ENCODE data around the gene SYNDIG1L. TPM values are rescaled to one million over a fixed set of nuclear protein-coding genes. Genes with fewer than 3 reads are reported as not detected.

Gene SYNDIG1L
- total RNA-seq (2012; rRNA removed) (not detected in 2 replicates), polyA plus RNA-seq (2012; rRNA removed) (not detected in 2 replicates), Bru-seq, nascent RNA (not detected), BruChase-seq, experiment 1, labeled RNA remaining after a 6-hour chase (percentile 4 among the genes with signal in this experiment), BruChase-seq, experiment 2, labeled RNA remaining after a 2-hour chase (percentile 14 among the genes with signal in this experiment)
- not detected in 2 replicates for polyA plus RNA-seq (2012; cell fraction: cytosol; rRNA removed)
- polyA plus RNA-seq (2012; cell fraction: nucleus; rRNA removed; ENCODE audit: low replicate concordance) = 0.02 TPM in 1 of 2 replicates, not detected in the other
- long read RNA-seq = 0 reads

DNA sequence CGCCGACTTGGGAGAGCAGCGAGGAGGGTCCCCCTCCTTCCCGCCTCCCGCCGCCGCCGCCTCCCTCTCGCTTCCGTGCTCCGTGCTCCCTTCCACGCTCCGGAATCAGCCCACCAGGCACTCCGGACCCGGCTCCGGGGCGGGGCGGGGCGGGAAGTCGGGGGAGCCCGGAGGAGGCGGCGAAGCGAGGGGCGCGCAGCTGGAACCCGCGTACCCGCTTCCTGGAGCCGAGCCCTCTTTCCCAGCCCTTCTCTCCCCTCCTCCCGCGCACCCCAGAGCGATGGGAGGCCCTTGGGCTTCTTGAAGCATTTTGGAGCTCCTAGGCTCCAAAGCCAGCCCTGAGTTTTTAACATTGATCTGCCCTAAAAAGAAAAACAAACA, at the start of gene SYNDIG1L:
Gene SYNDIG1L, minus strand, starts transcription at position 9 of the 381 bp plus-strand sequence. CDS start 16,466 bp downstream, outside the sequence.
- Histone ChIP-seq H2AK9ac (replicated peaks; ENCODE audit: low read depth, low read length, poor library complexity) (no peak within 1 kb of the TSS), H3K36me3 (ENCODE audit: control insufficient read depth, insufficient read depth, low read length) (no peaks in the 10 kb centered on the region), H2AFZ (replicated peaks; ENCODE audit: low read length, poor library complexity) (no peak within 1 kb of the TSS), H2BK15ac (ENCODE audit: low read depth, low read length) (no peak within 1 kb of the TSS), H3K23ac (ENCODE audit: low read depth, low read length) (no peak within 1 kb of the TSS; the same call in 1 of the 2 replicates), H3K4me2 (ENCODE audit: low read depth, low read length) (no peak within 1 kb of the TSS), H3K4ac (ENCODE audit: low read depth, low read length) (no peak within 1 kb of the TSS), H3K9ac (ENCODE audit: low read depth, low read length) (no peak within 1 kb of the TSS), H2BK5ac (ENCODE audit: low read depth, low read length, poor library complexity, severe bottlenecking) (no peak within 1 kb of the TSS), H3K27me3 (ENCODE audit: control insufficient read depth, insufficient read depth, low read length) (peaks cover 66% of the 10 kb centered on the region), H3K79me1 (ENCODE audit: low read depth in 1 of 2, low read length in 2 of 2) (no peaks in the 10 kb centered on the region), H4K5ac (ENCODE audit: low read depth, low read length) (no peak within 1 kb of the TSS), H3K27ac (ENCODE audit: insufficient read depth, low read length) (no peak within 1 kb of the TSS), H2BK20ac (ENCODE audit: low read depth, low read length) (no peak within 1 kb of the TSS), H3K4me3 (ENCODE audit: insufficient read depth, low read depth, low read length) (no peak within 1 kb of the TSS), H3K14ac (replicated peaks; ENCODE audit: low read depth, low read length) (no peak within 1 kb of the TSS), H3K9me3 (ENCODE audit: control insufficient read depth, insufficient read depth, low read length) (no peaks in the 10 kb centered on the region), H4K20me1 (ENCODE audit: insufficient read depth, low read length) (no peaks in the 10 kb centered on the region), H3K18ac (ENCODE audit: low read depth, low read length) (no peak within 1 kb of the TSS), H2AK5ac (ENCODE audit: low read depth, low read length) (no peak within 1 kb of the TSS), H4K91ac (ENCODE audit: insufficient read depth, low read depth, low read length) (no peak within 1 kb of the TSS), H4K8ac (ENCODE audit: low read depth in 2 of 2, low read length in 2 of 2) (no peak within 1 kb of the TSS), H2BK120ac (ENCODE audit: low read depth, low read length) (no peak within 1 kb of the TSS), H3K56ac (ENCODE audit: extremely low read depth, insufficient read depth, low read length) (no peak within 1 kb of the TSS), H3K9me1 (ENCODE audit: insufficient read depth, low read length) (no peaks in the 10 kb centered on the region), H3K4me1 (ENCODE audit: control insufficient read depth, insufficient read depth, low read length) (no peaks in the 10 kb centered on the region)
- DNase-seq (no peak), ATAC-seq (ENCODE audit: low read depth) (peak; percentile 44)
- WGBS, 2 experiments (ENCODE audit: extremely low coverage in 2 of 2, insufficient read length in 1 of 2) = 0% methylated on average over 9 of the region's 33 CpGs; no CpG with 5 or more reads in 1 of the 2 experiments
- dilution Hi-C loops (cut with HindIII; ENCODE audit: low sequenced_read_pairs, unreplicated experiment) (no loop called here), in situ Hi-C loops (cut with MboI; ENCODE audit: low sequenced_read_pairs) (no loop called here), intact Hi-C loops (cut with micrococcal nuclease) (no loop called here)
- no peak for TF ChIP-seq RAD21 (IDR thresholded peaks at IDR 0.05; ENCODE audit: low read length)
- TF ChIP-seq RCOR1 (IDR thresholded peaks at IDR 0.05; ENCODE audit: insufficient replicate concordance, low read length) = no peak
- TF ChIP-seq, protein P1, sequence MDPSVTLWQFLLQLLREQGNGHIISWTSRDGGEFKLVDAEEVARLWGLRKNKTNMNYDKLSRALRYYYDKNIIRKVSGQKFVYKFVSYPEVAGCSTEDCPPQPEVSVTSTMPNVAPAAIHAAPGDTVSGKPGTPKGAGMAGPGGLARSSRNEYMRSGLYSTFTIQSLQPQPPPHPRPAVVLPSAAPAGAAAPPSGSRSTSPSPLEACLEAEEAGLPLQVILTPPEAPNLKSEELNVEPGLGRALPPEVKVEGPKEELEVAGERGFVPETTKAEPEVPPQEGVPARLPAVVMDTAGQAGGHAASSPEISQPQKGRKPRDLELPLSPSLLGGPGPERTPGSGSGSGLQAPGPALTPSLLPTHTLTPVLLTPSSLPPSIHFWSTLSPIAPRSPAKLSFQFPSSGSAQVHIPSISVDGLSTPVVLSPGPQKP (IDR thresholded peaks at IDR 0.05; ENCODE audit: borderline replicate concordance, low read depth, low read length) = no peak
- no peak for TF ChIP-seq MAFK (IDR thresholded peaks at IDR 0.05; ENCODE audit: low read depth, low read length)
- ChIA-PET POLR2A (ENCODE audit: unreplicated experiment) (no interaction called here), CTCF (interaction anchor here (0.5 kb wide), 1 partner anchor 408 kb away, joined by 3 read pairs; no protein-coding TSS in a partner anchor)
- BruUV-seq (replicated peaks) = no TSS peak
